Heart left ventricle (tissue), 16 donors: ENCODE data around the gene TET3. TPM values are rescaled to one million over a fixed set of nuclear protein-coding genes. Genes with fewer than 3 reads are reported as not detected.

ENCODE experiments used
- ATAC-seq, 4 donors: fragments of 200-7000 bp; cut with Tn5 transposase; one replicate each; pipeline ENCODE4 v1.9.1; 2020 to 2022; ENCODE audit warnings: moderate library complexity in 4 of 4, mild to moderate bottlenecking in 3 of 4, moderate number of reproducible peaks in 1 of 4
- DNase-seq, 5 donors: peaks; one replicate each; pipeline ENCODE4 v3.0.0-alpha.2; 2020
- H3K27ac ChIP-seq, 12 donors: fragments of 200-600 bp; sonication (generic) in 4 of 12; one replicate each; pipeline versions ENCODE4 v1.5.0 to v1.8.0; 2016 to 2022; ENCODE audit warnings: mild to moderate bottlenecking in 2 of 12
- H3K27me3 ChIP-seq, 9 donors: fragments of 200-600 bp; sonication (generic) in 2 of 9; one replicate each; pipeline versions ENCODE4 v1.5.1 to v1.8.0; 2016 to 2022; ENCODE audit warnings: mild to moderate bottlenecking in 3 of 9
- H3K36me3 ChIP-seq, 9 donors: fragments of 200-600 bp; sonication (generic) in 2 of 9; one replicate each; pipeline versions ENCODE4 v1.5.0 to v1.8.0; 2018 to 2022; ENCODE audit warnings: mild to moderate bottlenecking in 2 of 9
- H3K4me1 ChIP-seq, 12 donors: fragments of 200-600 bp; sonication (generic) in 4 of 12; one replicate each; pipeline versions ENCODE4 v1.5.0 to v1.8.0; 2016 to 2022; ENCODE audit warnings: mild to moderate bottlenecking in 3 of 12
- H3K4me3 ChIP-seq, 12 donors: fragments of 200-600 bp; sonication (generic) in 4 of 12; one replicate each; pipeline versions ENCODE4 v1.5.0 to v1.8.0; 2017 to 2022; ENCODE audit warnings: mild to moderate bottlenecking in 9 of 12, moderate library complexity in 4 of 12
- H3K9me3 ChIP-seq, 12 donors: fragments of 200-600 bp; sonication (generic) in 4 of 12; one replicate each; pipeline versions ENCODE4 v1.5.0 to v1.8.0; 2016 to 2022; ENCODE audit warnings: mild to moderate bottlenecking in 1 of 12
- CTCF ChIP-seq, 12 donors: fragments of 200-600 bp; sonication (generic) in 4 of 12; IDR thresholded peaks; one replicate each; pipeline versions ENCODE4 v1.5.0 to v1.8.0; 2018 to 2022; ENCODE audit warnings: antibody characterized with exemption in 12 of 12, mild to moderate bottlenecking in 5 of 12
- POLR2A ChIP-seq, 2 donors: fragments of 450-650 bp; IDR thresholded peaks; one replicate each; pipeline ENCODE4 v1.6.1; 2017; ENCODE audit warnings: antibody characterized with exemption in 2 of 2, mild to moderate bottlenecking in 2 of 2, moderate library complexity in 2 of 2
- WGBS, 4 donors: extraction: QIAGEN DNeasy Blood & Tissue Kit in 2 of 4; methylation state at CpG; one replicate each; pipeline versions ENCODE4 v1.1.5 to v1.1.7; 2013 to 2018; 5-methylcytosine and 5-hydroxymethylcytosine counted together
- intact Hi-C, 10 donors: fragments of 100-400 bp; cut with DNase I; formaldehyde crosslinking; loops; one replicate each; pipeline versions ENCODE4 v1.11.1 to v1.14.2; 2022
- polyA plus RNA-seq, 2 donors: library from polyadenylated mRNA; stranded (reverse); fragments of 200-250 nt; gene quantifications; one replicate each; pipeline ENCODE4 v1.2.3, GENCODE V29; 2013
- total RNA-seq, 9 donors: library from RNA; depleted of rRNA in 2 of 9; stranded (reverse); fragments of >200 nt in 2 of 9; fragmentation: NEBNext Ultra II Directional in 3 of 9; extraction: Animal tissue kit (Norgen Biotek cat#: 25700) in 3 of 9; gene quantifications; one replicate each; pipeline versions ENCODE4 v1.1.0 to v1.2.4, GENCODE V29; 2016 to 2023
- donor health status: ischemic (EF 13 %, LVEDD 7.1; RV severe dilation, severe dysfunction).
- donor health status: healthy with polysubstance abuse.
- donor health status: DM: no; HTN: yes; CAD: no.
- donor health status: DM: no; HTN: no; CAD: no.
- donor health status: ischemic (EF 25% LVEDD 6.9; RV normal size, moderate dysfunction).
- donor health status: ischemic (EF 25% LVEDD 5.7; RV mildly dilated, moderate dysfunction).
- donor health status: healthy.
- donor health status: DM: yes; HTN: yes; CAD: no.
- donor health status: ischemic (EF 35%, LVEDD 5.7; RV mildly dilated, moderate dysfunction).
- donor health status: nonischemic (EF 11% LVEDD 7.7; RV severe dilation, severe dysfunction).
- donor health status: DM: yes; HTN: yes; CAD: no.
- donor health status: PGD.
- donor health status: ischemic (EF 29% LVEDD 5.4; RV normal size, mild dysfunction).
- donor health status: nonischemic (EF 23%, LVEDD 6.1; RV moderate dilation, normal function).

TET3 gene
- total and polyA plus RNA-seq, 11 donors = 1.2 to 12.6 (median 2.5) TPM

GRCh38 chr2:73999881-74000597 is 15.3 kb downstream of the TET3 start:
- H3K27me3 ChIP-seq = no peaks in the 10 kb centered on the region
- H3K4me3 ChIP-seq = no peak overlapping the region
- TF ChIP-seq CTCF (IDR thresholded peaks at IDR 0.05) (no peak), POLR2A (IDR thresholded peaks at IDR 0.05) (no peak)
- DNase-seq (no peak), ATAC-seq (no peak)
- H3K9me3 ChIP-seq = no peaks in the 10 kb centered on the region
- H3K4me1 ChIP-seq = peaks cover 0 to 64% (median 26%) of the 10 kb centered on the region in 12 donors
- H3K36me3 ChIP-seq = no peaks in the 10 kb centered on the region
- no peak overlapping the region for H3K27ac ChIP-seq
- intact Hi-C loops = loop anchor here in 5 of 10 donors (5.0 to 10.0 kb wide), 5 partner anchors 73 to 145 kb away; partner anchors contain the start of genes DGUOK (in 2 of the 5) and BOLA3 (in 1 of the 5)
- 41 to 52% (median 49%) methylated on average over 10 of the region's 10 CpGs for WGBS, 4 donors

- Histone ChIP-seq H3K4me1 (peaks cover 0 to 67% (median 27%) of the 10 kb centered on the region in 12 donors), H3K9me3 (no peaks in the 10 kb centered on the region), H3K36me3 (no peaks in the 10 kb centered on the region), H3K27me3 (no peaks in the 10 kb centered on the region), H3K4me3 (no peak overlapping the region), H3K27ac (no peak overlapping the region)
- intact Hi-C loops = loop anchor here in 5 of 10 donors (5.0 to 10.0 kb wide), 5 partner anchors 73 to 144 kb away; partner anchors contain the start of genes DGUOK (in 2 of the 5) and BOLA3 (in 1 of the 5)
- ATAC-seq = no peak
- 34 to 55% (median 49%) methylated on average over 4 to 5 of the region's 5 CpGs for WGBS, 4 donors
- DNase-seq = no peak
- TF ChIP-seq POLR2A (IDR thresholded peaks at IDR 0.05) (no peak), CTCF (IDR thresholded peaks at IDR 0.05) (no peak)
Observed at GRCh38 chr2:74000666-74001065, 16.0 kb downstream of the TET3 start.

GRCh38 chr2:74001121-74001520 is 16.4 kb downstream of the TET3 start:
- intact Hi-C loops = loop anchor here in 5 of 10 donors (5.0 to 10.0 kb wide), 5 partner anchors 74 to 144 kb away; partner anchors contain the start of genes DGUOK (in 2 of the 5) and BOLA3 (in 1 of the 5)
- Histone ChIP-seq H3K36me3 (no peaks in the 10 kb centered on the region), H3K27me3 (no peaks in the 10 kb centered on the region), H3K9me3 (no peaks in the 10 kb centered on the region), H3K27ac (no peak overlapping the region), H3K4me3 (no peak overlapping the region), H3K4me1 (peaks cover 0 to 72% (median 29%) of the 10 kb centered on the region in 12 donors)
- TF ChIP-seq POLR2A (IDR thresholded peaks at IDR 0.05) (no peak), CTCF (IDR thresholded peaks at IDR 0.05) (no peak)
- DNase-seq = no peak
- WGBS, 4 donors = 83 to 92% (median 88%) methylated on average over 4 of the region's 4 CpGs
- no peak for ATAC-seq

GRCh38 chr2:74001781-74002504 is 17.2 kb downstream of the TET3 start:
- 11 to 31% (median 17%) methylated on average over 11 to 24 of the region's 24 CpGs for whole genome bisulfite sequencing, 4 donors
- H3K4me1 ChIP-seq = peaks cover 0 to 73% (median 37%) of the 10 kb centered on the region in 12 donors
- no peaks in the 10 kb centered on the region for H3K36me3 ChIP-seq
- ATAC-seq (no peak), DNase-seq (no peak)
- peak in 2 of 12 donors; percentile 5 to 17 for TF ChIP-seq CTCF (IDR thresholded peaks at IDR 0.05)
- TF ChIP-seq POLR2A (IDR thresholded peaks at IDR 0.05) = no peak
- peak overlapping the region; percentile 45 to 78 (median 62) for H3K4me3 ChIP-seq
- H3K9me3 ChIP-seq = no peaks in the 10 kb centered on the region
- intact Hi-C loops = loop anchor here in 5 of 10 donors (5.0 to 10.0 kb wide), 5 partner anchors 73 to 143 kb away; partner anchors contain the start of genes DGUOK (in 2 of the 5) and BOLA3 (in 1 of the 5)
- no peaks in the 10 kb centered on the region for H3K27me3 ChIP-seq
- peak overlapping the region in 3 of 12 donors; percentile 8 to 67 (median 40) for H3K27ac ChIP-seq
